Breast epithelium (tissue), 3 donors: ENCODE data around the gene KSR2.

Experiments
- POLR2A ChIP-seq: fragments of 450-650 bp; IDR thresholded peaks from one replicate; pipeline ENCODE4 v1.6.1; 2016; ENCODE audit warnings: antibody characterized with exemption, mild to moderate bottlenecking, moderate library complexity
- POLR2AphosphoS5 ChIP-seq, 3 donors: sonication (generic); formaldehyde crosslinking; IDR thresholded peaks; one replicate each; pipeline ENCODE4 v1.6.1; 2017; ENCODE audit warnings: antibody characterized with exemption in 3 of 3
- TF ChIP-seq, protein P1 (sequence below), 3 donors: fragments of 450-650 bp; IDR thresholded peaks; one replicate each; pipeline ENCODE4 v1.5.1; 2016 to 2017; ENCODE audit warnings: antibody characterized with exemption in 3 of 3, mild to moderate bottlenecking in 3 of 3, moderate library complexity in 3 of 3

DNA sequence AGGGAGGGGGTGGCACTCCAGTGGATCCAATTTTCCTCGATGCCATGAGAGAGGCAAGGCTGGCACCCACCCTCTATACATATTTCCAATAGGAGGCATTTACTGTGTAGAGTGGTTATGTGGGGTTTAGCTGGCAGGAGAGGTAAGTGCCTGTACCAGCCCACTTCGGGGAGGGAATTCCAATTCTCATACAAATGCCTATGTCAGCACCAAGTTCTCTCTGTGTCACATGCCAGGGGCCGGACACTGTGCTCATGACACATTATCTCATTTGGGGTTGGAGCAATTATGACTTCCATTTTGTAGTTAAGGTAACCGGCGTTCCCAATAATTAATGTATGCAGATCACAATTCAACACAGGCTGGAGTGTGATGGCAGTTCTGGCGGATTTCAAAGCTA is 284.3 kb downstream of the KSR2 start:
- TF ChIP-seq POLR2A (no peak), POLR2AphosphoS5 (IDR thresholded peaks at IDR 0.05) (no peak)
- TF ChIP-seq, protein P1, sequence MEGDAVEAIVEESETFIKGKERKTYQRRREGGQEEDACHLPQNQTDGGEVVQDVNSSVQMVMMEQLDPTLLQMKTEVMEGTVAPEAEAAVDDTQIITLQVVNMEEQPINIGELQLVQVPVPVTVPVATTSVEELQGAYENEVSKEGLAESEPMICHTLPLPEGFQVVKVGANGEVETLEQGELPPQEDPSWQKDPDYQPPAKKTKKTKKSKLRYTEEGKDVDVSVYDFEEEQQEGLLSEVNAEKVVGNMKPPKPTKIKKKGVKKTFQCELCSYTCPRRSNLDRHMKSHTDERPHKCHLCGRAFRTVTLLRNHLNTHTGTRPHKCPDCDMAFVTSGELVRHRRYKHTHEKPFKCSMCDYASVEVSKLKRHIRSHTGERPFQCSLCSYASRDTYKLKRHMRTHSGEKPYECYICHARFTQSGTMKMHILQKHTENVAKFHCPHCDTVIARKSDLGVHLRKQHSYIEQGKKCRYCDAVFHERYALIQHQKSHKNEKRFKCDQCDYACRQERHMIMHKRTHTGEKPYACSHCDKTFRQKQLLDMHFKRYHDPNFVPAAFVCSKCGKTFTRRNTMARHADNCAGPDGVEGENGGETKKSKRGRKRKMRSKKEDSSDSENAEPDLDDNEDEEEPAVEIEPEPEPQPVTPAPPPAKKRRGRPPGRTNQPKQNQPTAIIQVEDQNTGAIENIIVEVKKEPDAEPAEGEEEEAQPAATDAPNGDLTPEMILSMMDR (IDR thresholded peaks at IDR 0.05), result no peak
